NCI-H146 treated with DMSO at 0.1 percent for 48 hours (cell line): Measurements from ENCODE around the gene LAIR2.
"Not testable (repeated sequence)": the region's sequence is repeated elsewhere in the genome, so short reads cannot be mapped to it uniquely, and the experiment has no call there.

ENCODE experiments used
- DNase-seq: peaks from one replicate; lab custom pipeline; 2025; ENCODE audit not compliant: unreplicated experiment; lab: John Stamatoyannopoulos, UW

The LAIR2 gene

DNA sequence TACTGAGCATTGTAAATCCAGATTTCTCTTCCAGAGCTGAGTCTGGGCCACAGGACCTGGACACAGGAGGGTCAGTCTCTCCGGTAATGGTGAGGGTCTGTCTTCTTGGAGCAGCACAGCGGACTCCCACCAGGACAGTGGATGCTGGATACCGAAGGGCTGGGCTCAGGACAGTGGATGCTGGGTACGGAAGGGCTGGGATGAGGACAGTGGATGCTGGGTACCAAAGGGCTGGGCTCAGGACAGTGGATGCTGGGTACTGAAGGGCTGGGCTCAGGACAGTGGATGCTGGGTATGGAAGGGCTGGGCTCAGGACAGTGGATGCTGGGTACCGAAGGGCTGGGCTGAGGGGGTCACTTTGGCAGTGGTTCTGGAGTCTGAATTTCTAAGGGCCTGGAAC, 9.6 kb upstream of the LAIR2 start:
- not testable (repeated sequence) for DNase-seq

- no peak for DNase-seq
Observed at GRCh38 chr19:54493967-54494585, 8.6 kb upstream of the LAIR2 start.

DNA sequence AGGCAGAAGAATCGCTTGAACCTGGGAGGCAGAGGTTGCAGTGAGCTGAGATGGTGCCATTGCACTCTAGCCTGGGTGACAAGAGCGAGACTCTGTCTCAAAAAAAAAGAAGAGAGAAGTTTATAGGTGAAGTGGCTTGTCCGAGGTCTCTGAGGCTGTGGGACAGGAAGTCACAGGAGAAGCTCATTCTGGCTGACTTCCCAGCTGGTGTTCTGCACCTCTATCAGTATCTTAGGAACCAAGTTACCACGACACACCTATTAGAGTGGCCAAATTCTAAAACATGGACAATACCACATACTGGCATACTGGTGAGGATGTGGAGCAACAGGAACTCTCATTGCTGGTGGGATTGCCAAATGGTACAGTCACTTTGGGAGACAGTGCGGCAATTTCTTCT, 7.3 kb upstream of the LAIR2 start:
- not testable (repeated sequence) for DNase-seq

DNA sequence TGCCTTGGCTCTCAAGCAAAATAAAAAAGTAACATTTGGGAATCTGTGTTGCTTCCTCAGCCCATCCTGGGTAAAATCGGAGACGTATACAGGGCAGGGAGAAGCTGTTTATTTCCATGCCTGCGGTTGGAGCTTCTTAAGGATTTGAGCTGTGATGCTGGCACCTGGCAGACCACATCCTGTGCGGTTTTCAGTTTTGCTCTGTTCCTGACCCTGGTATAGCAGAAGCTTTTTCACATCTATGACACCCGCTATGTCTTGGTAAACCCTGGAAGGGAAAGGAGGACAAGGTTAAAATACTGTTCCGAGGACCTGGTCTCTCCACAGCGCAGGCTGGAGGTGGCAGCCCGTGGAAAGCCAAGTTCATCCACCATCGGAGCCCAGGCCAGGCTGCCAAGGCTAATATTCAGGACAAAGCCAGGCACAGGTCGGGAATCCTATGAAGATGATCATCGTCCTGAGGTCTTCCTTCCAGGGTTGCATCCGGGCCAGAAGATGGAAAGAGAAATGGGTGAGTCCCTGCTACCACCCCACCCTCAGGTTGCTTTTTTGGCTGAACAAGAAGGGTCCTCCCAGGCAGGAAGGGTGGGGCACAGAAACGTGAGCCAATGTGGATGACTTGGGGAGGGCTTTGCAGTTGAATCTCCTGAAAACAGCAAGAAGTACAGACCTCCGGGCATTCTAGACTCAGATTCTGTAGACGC, 4.7 kb upstream of the LAIR2 start:
- not testable (repeated sequence) for DNase-seq

GRCh38 chr19:54498451-54498772, 4.2 kb upstream of the LAIR2 start:
- DNase-seq: not testable (repeated sequence)

DNA sequence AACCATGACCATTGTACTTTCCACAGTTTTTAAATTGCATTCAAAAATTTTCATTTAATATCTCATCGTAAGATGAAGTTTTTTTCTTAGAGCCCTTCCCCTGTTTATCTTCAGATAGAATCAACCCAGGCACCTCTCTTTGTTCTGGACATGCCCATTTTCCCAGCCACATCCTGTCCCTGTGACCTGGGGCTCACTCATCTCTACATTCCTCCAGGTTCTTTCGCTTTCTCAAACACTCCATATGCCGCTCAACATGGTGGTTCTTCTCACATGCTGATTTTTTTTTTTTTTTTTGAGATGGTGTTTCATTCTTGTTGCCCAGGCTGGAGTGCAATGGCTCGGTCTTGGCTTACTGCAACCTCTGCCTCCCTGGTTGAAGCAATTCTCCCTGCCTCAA, 2.9 kb downstream of the LAIR2 start:
- DNase-seq: not testable (repeated sequence)

GRCh38 chr19:54506079-54506478, 3.4 kb downstream of the LAIR2 start:
- no peak for DNase-seq

DNA sequence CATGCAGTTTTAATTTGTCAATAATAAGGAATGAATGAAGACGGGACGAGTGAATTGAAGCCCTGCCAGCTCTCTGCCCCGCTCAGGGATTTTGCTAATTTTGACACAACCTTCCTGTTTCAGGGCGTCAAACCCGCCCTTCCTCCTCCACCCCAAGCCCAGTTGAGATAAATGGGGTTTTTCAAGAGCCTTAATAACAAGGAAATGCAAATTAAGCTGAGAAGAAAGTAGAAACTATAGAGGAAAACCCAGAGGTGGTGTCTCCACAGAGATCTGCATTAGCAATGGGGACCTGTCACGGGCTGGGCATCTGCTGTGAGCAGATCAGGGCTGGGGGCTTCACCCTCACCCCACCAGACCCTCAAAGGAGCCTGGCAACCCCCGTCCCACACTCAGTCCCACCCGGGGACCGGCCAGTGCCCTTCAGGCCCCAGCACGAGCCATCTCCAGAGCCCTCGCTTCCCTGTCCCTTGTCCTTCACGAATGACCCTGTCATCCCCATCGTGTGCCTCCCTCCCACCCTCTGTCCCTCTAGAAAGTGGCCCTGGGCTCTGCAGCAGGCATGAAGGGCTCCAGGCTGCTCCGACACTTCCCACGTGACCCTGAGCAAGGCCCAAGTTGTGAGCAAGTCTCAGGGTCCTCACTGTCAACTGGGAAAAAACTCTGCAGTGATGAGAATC, 4.5 kb downstream of the LAIR2 start:
- DNase-seq: not testable (repeated sequence)

DNA sequence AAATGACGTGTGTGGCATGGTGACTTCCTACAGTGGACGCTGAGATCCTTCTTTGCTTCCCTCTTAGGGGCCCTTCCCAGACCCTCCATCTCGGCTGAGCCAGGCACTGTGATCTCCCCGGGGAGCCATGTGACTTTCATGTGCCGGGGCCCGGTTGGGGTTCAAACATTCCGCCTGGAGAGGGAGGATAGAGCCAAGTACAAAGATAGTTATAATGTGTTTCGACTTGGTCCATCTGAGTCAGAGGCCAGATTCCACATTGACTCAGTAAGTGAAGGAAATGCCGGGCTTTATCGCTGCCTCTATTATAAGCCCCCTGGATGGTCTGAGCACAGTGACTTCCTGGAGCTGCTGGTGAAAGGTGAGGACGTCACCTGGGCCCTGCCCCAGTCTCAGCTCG, 5.2 kb downstream of the LAIR2 start:
- DNase-seq: no peak

- not testable (repeated sequence) for DNase-seq
Observed at GRCh38 chr19:54508487-54508886, 5.9 kb downstream of the LAIR2 start.

DNA sequence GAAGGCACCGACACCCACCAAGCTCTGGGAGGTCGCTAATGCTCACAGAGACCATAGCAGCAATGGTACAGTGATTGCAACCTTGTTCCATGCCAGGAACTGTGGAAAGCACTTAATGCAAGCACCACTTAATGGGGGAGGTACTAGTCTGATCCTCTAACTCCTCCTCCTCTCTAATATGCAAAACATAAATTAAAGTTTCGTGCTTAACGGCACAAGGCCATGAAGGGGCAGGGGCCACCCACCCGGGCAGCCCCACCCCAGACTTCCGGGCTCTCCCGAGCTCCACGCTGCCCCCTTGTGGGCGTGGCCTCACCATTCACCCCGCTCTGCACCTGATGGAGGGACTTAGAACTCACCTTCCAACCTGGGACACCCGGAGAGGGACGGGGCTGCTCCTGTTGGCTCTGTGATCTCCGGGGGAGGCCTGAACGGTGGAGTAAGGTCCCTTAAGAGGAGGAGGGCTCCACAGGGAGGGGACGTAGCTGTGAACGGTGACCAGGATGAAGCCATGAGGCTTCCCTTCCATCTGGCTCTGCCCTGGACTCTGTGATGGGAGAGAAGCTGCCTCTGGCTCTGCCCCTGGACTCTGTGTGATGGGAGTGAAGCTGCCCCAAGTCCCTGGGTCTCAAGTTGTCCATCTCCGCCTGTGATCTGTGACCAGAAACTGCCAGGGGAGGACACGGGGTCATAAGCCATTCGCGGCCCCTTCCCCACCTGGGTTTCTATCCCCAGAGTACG, 6.7 kb downstream of the LAIR2 start:
- not testable (repeated sequence) for DNase-seq

- DNase-seq: no peak
Observed at GRCh38 chr19:54515156-54515555, 12.5 kb downstream of the LAIR2 start.

DNA sequence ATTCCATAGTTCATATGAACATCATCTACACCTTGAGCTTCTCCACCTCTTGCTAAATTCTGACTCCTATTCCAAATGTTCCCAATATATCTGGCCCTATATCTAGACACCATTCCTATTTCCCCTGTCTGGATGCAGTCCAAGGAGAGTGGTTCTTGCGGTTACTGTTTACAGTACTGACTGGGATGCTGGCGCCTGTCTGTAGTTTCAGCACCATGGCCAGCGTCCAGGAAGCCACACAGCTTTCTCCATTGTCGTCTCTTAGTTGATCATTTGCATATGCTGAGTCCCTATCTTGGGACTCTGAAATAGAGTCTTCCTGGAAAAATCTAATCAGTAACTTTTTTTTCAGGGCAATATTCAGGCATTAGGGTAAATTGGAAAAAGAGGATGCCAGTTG, 14.9 kb downstream of the LAIR2 start:
- DNase-seq: no peak

- DNase-seq: no peak
Observed at GRCh38 chr19:54518844-54519243, 16.2 kb downstream of the LAIR2 start.

- no peak for DNase-seq
Observed at GRCh38 chr19:54521022-54521859, 18.6 kb downstream of the LAIR2 start.

DNA sequence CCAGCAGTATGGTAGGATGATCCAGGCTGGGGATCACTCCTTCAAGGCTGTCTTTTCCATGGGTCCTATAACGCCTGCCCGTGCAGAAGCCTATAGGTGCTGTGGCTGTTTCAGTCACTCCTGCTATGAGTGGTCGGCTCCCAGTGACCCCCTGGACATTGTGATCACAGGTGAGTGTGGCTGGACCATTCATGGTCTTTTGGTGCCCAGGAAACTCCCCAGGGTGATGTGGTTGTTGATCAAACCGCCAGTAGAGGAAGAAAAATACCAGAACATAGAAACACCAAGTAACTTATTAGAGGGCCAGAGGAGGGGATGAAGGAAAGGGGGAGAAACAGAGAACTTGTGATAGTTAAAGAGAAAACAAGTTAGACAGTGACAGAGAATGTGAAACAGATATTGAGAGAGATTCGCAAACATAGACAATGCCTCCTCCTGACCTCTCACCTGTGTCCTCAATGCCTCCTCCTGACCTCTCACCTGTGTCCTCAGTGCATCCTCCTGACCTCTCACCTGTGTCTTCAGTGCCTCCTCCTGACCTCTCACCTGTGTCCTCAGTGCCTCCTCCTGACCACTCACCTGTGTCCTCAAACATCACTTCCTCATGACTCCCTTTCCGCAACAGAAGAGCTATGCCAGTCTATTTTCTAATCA, 19.4 kb downstream of the LAIR2 start:
- no peak for DNase-seq

DNA sequence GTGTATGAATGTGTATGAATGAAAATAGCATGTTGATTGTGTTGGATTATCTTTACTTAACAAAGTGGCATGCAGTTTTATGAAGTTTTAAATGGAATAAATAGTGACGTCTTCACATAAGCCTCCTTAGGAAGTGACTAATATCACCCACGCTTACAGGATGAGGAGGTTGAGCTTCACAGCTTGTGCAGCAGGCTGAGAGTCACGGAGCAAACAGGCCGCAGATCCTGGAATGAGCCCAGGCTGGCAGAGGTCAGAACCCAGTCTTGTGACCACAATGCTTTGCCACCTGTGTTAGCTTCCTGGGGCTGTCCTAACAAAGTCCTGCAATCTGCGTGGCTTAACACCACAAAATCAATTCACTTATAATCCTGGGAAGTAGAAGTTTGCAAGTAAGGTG, 20.8 kb downstream of the LAIR2 start:
- DNase-seq: no peak

GRCh38 chr19:54525636-54526035, 23.0 kb downstream of the LAIR2 start:
- DNase-seq: no peak

GRCh38 chr19:54526972-54527371, 24.3 kb downstream of the LAIR2 start:
- no peak for DNase-seq

- no peak for DNase-seq
Observed at GRCh38 chr19:54530866-54531265, 28.2 kb downstream of the LAIR2 start.
